HUES64 (cell line): ENCODE data around the gene MEPCE.

ENCODE experiments used
- H3K27ac ChIP-seq: 2 replicates; pipeline ENCODE4 v1.7.0; 2013; ENCODE audit warnings: low read depth, low read length, inconsistent platforms
- H3K27me3 ChIP-seq: 2 replicates; pipeline ENCODE4 v1.6.1; 2013; ENCODE audit warnings: mild to moderate bottlenecking, low read length; ENCODE audit not compliant: insufficient read depth
- H3K36me3 ChIP-seq: 2 replicates; pipeline ENCODE4 v1.6.1; 2013; ENCODE audit warnings: mild to moderate bottlenecking, low read length; ENCODE audit not compliant: insufficient read depth
- H3K4me1 ChIP-seq: 2 replicates; pipeline ENCODE4 v1.6.1; 2013; ENCODE audit warnings: mild to moderate bottlenecking, low read length, moderate library complexity; ENCODE audit not compliant: insufficient read depth
- H3K4me3 ChIP-seq: 2 replicates; pipeline ENCODE4 v1.5.1; 2013; ENCODE audit warnings: mild to moderate bottlenecking, low read length, moderate library complexity
- H3K9ac ChIP-seq: 2 replicates; pipeline ENCODE4 v1.6.1; 2013; ENCODE audit warnings: mild to moderate bottlenecking, low read depth, low read length
- H3K9me3 ChIP-seq: 2 replicates; pipeline ENCODE4 v1.6.1; 2013; ENCODE audit warnings: low read depth, low read length; ENCODE audit not compliant: insufficient read depth
- WGBS: fragments of 150-250, 120-280 bp; methylation state at CpG from one replicate; pipeline ENCODE4 v1.1.7; 2013; ENCODE audit warnings: missing lambda C conversion rate; 5-methylcytosine and 5-hydroxymethylcytosine counted together

MEPCE gene

DNA sequence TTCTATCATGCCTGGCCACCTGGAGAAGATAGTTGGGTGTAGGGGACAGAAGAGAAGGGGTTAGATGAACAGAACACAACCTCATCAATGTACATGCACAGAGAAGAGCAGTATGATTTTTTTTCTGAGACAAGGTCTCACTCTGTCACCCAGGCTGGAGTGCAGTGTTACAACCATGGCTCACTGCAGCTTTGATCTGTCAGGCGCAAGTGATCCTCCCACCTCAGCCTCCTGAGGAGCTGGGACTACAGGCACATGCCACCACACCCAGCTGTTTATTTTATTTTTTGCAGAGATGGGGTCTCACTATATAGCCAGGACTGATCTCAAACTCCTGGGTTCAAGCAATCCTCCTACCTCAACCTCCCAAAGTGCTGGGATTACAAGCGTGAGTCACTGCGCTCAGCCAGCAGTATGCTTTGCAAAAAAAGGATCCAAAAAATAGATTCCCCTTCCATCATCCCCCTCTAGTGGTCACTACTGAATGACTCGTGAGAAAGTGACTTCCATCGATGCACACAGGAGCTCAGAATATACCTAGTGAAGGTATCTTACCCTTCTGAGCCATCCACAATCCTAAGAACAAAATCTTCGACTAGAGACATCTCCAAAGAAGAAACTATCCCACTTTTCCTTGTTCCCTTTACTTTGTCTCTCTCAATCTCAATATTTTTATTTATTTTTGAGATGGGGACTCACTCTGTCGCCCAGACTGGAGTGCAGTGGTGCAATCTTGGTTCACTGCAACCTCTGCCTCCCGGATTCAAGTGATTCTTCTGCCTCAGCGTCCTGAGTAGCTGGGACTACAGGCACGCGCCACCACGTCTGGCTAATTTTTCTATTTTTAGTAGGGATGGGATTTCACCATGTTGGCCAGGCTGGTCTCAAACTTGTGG lies 22.1 kb upstream of the MEPCE start:
- no peaks in the 10 kb centered on the region for H3K4me1 ChIP-seq
- no peak overlapping the region for H3K27ac ChIP-seq
- H3K27me3 ChIP-seq, result peaks cover 6% of the 10 kb centered on the region; the same call in 1 of the 2 replicates
- no peaks in the 10 kb centered on the region for H3K36me3 ChIP-seq
- H3K9ac ChIP-seq, result no peak overlapping the region
- no peaks in the 10 kb centered on the region for H3K9me3 ChIP-seq
- 52% methylated on average over 12 of the region's 12 CpGs for WGBS
- H3K4me3 ChIP-seq, result no peak overlapping the region

DNA sequence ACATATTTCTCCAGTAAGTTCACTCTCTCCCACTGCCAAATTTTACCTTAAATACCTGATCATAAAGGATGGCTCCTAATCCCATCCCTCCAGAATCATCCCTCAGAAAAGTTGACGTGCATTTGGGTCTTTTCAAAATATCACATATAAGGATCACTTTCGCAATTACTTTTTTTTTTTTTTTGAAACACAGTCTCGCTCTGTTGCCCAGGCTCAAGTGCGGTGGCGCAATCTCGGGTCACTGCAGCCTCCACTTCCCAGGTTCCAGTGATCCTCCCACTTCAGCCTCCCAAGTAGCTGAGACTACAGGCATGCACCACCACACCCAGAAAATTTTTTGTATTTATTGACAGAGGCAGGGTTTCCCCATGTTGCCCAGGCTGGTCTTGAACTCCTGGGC lies 18.5 kb upstream of the MEPCE start:
- 83% methylated on average over 6 of the region's 6 CpGs for WGBS
- Histone ChIP-seq H3K4me3 (no peak overlapping the region), H3K36me3 (no peaks in the 10 kb centered on the region), H3K27me3 (peaks cover 6% of the 10 kb centered on the region; the same call in 1 of the 2 replicates), H3K9ac (no peak overlapping the region), H3K27ac (no peak overlapping the region), H3K9me3 (no peaks in the 10 kb centered on the region), H3K4me1 (no peaks in the 10 kb centered on the region)

- Histone ChIP-seq H3K4me1 (no peaks in the 10 kb centered on the region), H3K9ac (no peak overlapping the region), H3K27ac (no peak overlapping the region), H3K4me3 (no peak overlapping the region), H3K36me3 (no peaks in the 10 kb centered on the region), H3K9me3 (no peaks in the 10 kb centered on the region), H3K27me3 (peaks cover 6% of the 10 kb centered on the region; the same call in 1 of the 2 replicates)
Observed at GRCh38 chr7:100413346-100413745, 16.3 kb upstream of the MEPCE start.

DNA sequence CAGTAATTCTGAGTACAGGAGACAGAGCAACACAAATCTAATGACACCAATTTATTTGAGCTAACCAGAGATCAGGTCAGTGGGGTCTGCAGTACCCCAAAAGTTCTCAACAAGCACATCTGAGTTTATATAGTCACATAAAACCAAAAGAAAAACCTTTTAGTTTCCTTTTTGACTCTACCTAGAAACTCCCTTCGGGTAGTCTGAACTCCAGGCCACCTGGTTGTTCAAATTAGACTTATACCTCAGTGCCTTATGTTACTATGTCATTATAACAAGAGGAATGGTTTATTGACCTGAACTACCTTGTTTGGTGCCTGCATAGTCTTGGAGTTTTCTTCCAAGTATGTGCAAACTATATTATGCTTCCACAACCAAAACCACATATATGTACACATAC lies 15.7 kb upstream of the MEPCE start:
- 95% methylated on average over 1 of the region's 1 CpG for WGBS
- no peak overlapping the region for H3K27ac ChIP-seq
- no peaks in the 10 kb centered on the region for H3K4me1 ChIP-seq
- H3K4me3 ChIP-seq, result no peak overlapping the region
- H3K36me3 ChIP-seq, result no peaks in the 10 kb centered on the region
- H3K27me3 ChIP-seq, result peaks cover 6% of the 10 kb centered on the region; the same call in 1 of the 2 replicates
- H3K9me3 ChIP-seq, result no peaks in the 10 kb centered on the region
- H3K9ac ChIP-seq, result no peak overlapping the region

- Histone ChIP-seq H3K4me3 (no peak overlapping the region), H3K27ac (no peak overlapping the region), H3K9ac (no peak overlapping the region), H3K36me3 (no peaks in the 10 kb centered on the region), H3K27me3 (peaks cover 4% of the 10 kb centered on the region; the same call in 1 of the 2 replicates), H3K4me1 (no peaks in the 10 kb centered on the region), H3K9me3 (no peaks in the 10 kb centered on the region)
- WGBS, result 93% methylated on average over 5 of the region's 5 CpGs
Observed at GRCh38 chr7:100415448-100415847, 14.2 kb upstream of the MEPCE start.

GRCh38 chr7:100418930-100419659 lies 10.5 kb upstream of the MEPCE start:
- no peak overlapping the region for H3K27ac ChIP-seq
- H3K9ac ChIP-seq, result no peak overlapping the region
- H3K4me1 ChIP-seq, result no peaks in the 10 kb centered on the region
- no peaks in the 10 kb centered on the region for H3K27me3 ChIP-seq
- H3K36me3 ChIP-seq, result no peaks in the 10 kb centered on the region
- WGBS, result 56% methylated on average over 1 of the region's 1 CpG
- no peak overlapping the region for H3K4me3 ChIP-seq
- H3K9me3 ChIP-seq, result no peaks in the 10 kb centered on the region

DNA sequence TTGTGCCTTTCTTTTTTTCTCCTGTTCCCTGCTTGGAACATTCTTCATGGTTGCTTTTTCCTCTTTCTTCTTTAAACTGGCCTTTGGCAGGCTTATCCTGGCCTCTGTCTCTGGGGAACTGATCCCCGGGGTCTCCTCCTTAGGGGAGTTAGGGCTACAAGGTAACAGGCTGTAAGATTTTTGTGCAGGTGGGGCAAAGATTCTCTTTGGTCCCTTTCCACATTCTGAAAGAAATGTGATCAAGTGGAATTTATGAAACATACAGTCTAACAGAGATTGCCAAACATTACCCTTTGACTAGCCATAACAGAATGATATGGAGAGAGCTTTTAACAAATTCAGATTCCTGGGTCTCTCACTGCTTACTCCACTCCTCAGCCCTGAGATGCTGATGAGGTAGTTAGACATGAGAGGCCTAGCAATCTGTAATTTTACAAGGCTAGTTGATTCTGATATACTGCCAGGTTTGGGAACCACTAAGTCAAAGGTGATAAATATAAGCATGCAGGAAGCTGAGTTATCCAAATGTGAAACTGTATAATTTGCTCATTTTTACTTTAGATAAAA lies 9.9 kb upstream of the MEPCE start:
- H3K9me3 ChIP-seq, result no peaks in the 10 kb centered on the region
- H3K27me3 ChIP-seq, result no peaks in the 10 kb centered on the region
- H3K27ac ChIP-seq, result no peak overlapping the region
- no peaks in the 10 kb centered on the region for H3K36me3 ChIP-seq
- no peak overlapping the region for H3K4me3 ChIP-seq
- 75% methylated on average over 1 of the region's 1 CpG for WGBS
- no peak overlapping the region for H3K9ac ChIP-seq
- H3K4me1 ChIP-seq, result no peaks in the 10 kb centered on the region

DNA sequence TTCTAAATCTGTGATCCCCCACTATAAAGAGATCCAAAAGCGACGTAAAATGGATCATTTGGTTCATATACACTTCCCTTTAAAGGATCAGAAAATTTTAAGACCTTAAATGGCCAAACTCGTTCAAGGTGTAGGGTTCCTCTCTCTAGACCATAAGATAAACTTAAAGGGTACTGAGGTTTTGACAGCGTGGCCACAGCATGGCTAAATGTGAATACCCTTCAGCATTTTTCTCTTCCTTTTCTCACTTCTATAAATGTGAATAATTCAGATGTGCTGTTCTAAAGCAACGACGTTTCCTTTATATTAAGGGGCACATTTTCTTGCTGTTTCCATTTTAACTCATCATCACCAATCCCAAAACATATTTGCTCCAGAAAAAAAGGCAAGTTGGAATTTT lies 6.3 kb upstream of the MEPCE start:
- Histone ChIP-seq H3K4me1 (no peaks in the 10 kb centered on the region), H3K27me3 (peaks cover 9% of the 10 kb centered on the region), H3K36me3 (no peaks in the 10 kb centered on the region), H3K27ac (no peak overlapping the region), H3K9ac (no peak overlapping the region), H3K4me3 (no peak overlapping the region), H3K9me3 (0 out of 2 replicates have a peak, but pooled peaks cover 4% of the 10 kb centered on the region)
- 87% methylated on average over 6 of the region's 6 CpGs for WGBS

DNA sequence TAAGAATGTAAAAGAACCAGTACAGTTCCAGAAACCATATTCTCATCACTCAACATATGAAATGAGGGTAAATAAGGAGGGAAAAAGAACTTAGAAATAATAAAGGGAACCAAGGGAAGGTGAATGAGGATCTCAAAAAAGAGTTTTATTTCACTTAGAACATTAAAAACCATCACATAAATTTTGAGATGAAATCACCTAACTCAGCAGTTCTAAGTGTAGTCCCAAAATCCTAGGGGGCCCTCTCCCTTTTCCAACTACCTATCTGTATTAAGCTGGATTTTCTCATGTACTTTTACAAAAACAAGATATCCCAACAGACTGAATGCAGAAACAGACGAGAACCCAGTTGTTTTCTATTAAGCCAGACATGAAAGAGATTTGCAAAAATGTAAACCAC lies 4.3 kb upstream of the MEPCE start:
- H3K4me3 ChIP-seq, result no peak overlapping the region
- WGBS, result 50% methylated on average over 1 of the region's 1 CpG
- no peak overlapping the region for H3K9ac ChIP-seq
- 0 out of 2 replicates have a peak, but pooled peaks cover under 1% of the 10 kb centered on the region for H3K4me1 ChIP-seq
- 0 out of 2 replicates have a peak, but pooled peaks cover 4% of the 10 kb centered on the region for H3K9me3 ChIP-seq
- H3K27me3 ChIP-seq, result peaks cover 9% of the 10 kb centered on the region
- no peak overlapping the region for H3K27ac ChIP-seq
- H3K36me3 ChIP-seq, result no peaks in the 10 kb centered on the region

DNA sequence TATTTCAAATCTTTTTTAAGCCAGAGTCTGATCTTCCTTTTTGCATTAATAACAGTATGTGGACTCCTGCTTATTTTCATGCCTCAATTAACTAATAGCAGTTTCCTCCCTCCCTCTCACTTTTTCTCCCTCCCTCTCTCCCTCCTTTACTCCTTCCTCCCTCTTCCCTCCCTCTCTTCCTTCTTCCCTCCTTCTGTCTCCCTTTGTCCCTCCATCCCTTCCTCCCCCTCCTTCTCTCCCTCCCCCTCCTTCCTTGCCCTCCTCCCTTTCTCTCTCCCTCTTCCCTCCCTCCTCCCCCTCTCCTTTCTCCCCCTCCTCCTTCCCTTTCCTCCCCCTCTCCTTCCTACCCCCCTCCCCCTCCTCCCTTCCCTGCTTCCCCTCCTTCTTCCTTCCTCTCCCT lies 3.1 kb upstream of the MEPCE start:
- H3K27me3 ChIP-seq, result peaks cover 9% of the 10 kb centered on the region
- 0 out of 2 replicates have a peak, but pooled peaks cover 4% of the 10 kb centered on the region for H3K9me3 ChIP-seq
- H3K27ac ChIP-seq, result no peak overlapping the region
- no peak overlapping the region for H3K9ac ChIP-seq
- H3K4me3 ChIP-seq, result no peak overlapping the region
- peaks cover 5% of the 10 kb centered on the region; the same call in 1 of the 2 replicates for H3K36me3 ChIP-seq
- peaks cover 9% of the 10 kb centered on the region; the same call in 1 of the 2 replicates for H3K4me1 ChIP-seq

DNA sequence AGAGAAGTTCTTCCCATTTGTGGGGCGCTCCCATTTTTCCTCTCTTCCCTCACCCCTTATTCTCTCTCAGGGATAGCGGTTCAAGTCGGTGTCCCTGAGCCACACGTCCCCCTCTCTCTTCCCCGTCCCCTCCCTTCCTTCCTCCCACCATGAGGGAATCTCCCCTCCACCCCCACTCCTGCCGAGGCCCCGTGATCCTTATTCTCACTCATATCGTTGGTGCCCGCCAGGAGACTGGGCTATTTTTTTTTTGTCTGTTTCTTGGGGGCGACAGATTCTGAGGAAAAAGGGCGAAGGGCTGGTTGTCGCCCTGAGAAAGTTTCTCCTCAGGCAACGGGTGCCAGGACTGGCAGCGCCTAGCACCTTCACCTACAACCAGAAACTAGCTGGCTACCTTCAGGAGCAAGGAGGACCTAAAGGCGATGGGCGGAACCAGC lies 1.9 kb upstream of the MEPCE start:
- Histone ChIP-seq H3K36me3 (peaks cover 18% of the 10 kb centered on the region), H3K4me3 (peak overlapping the region; percentile 96), H3K27ac (no peak overlapping the region), H3K4me1 (peaks cover 9% of the 10 kb centered on the region; the same call in 1 of the 2 replicates), H3K9ac (no peak overlapping the region), H3K9me3 (0 out of 2 replicates have a peak, but pooled peaks cover 4% of the 10 kb centered on the region), H3K27me3 (peaks cover 9% of the 10 kb centered on the region)
- WGBS, result 69% methylated on average over 16 of the region's 16 CpGs
